Keratinocyte (primary cell): ENCODE data around the gene TMEM135.

Experiments
- EZH2 ChIP-seq: IDR thresholded peaks from one replicate; pipeline ENCODE4 v1.6.1; 2012; ENCODE audit warnings: inconsistent platforms, mild to moderate bottlenecking, low read length, moderate library complexity
- TF ChIP-seq, protein P1 (sequence below), 3 experiments: IDR thresholded peaks in 1 of 3; conservative IDR thresholded peaks in 1 of 3; optimal IDR thresholded peaks in 1 of 3; 2 replicates in 2 of 3; 3 replicates in 1 of 3; pipeline versions ENCODE3 to v1.5.1; 2011; ENCODE audit warnings: low read length in 3 of 3, mild to moderate bottlenecking in 3 of 3, moderate library complexity in 2 of 3, control low read depth in 1 of 3, inconsistent platforms in 1 of 3; ENCODE audit not compliant: insufficient read depth in 2 of 3; ENCODE audit errors: extremely low read depth in 1 of 3

DNA sequence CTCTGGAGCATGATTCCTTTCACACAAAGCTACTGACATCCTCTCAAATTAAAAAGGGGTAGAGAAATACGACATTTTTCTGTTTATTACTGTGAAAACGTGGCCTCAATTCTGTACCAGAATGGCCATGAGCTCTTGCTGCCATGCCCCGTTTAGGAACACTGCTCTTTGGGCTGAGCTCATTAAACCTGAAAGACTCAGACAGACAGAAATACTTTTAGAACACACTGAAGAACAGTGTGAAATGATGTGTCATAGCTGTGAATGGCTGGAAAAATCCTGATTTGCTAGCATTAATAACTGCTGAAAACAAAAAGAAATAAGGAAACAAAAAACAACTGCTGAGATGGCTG is 32.2 kb upstream of the TMEM135 start:
- TF ChIP-seq, protein P1, sequence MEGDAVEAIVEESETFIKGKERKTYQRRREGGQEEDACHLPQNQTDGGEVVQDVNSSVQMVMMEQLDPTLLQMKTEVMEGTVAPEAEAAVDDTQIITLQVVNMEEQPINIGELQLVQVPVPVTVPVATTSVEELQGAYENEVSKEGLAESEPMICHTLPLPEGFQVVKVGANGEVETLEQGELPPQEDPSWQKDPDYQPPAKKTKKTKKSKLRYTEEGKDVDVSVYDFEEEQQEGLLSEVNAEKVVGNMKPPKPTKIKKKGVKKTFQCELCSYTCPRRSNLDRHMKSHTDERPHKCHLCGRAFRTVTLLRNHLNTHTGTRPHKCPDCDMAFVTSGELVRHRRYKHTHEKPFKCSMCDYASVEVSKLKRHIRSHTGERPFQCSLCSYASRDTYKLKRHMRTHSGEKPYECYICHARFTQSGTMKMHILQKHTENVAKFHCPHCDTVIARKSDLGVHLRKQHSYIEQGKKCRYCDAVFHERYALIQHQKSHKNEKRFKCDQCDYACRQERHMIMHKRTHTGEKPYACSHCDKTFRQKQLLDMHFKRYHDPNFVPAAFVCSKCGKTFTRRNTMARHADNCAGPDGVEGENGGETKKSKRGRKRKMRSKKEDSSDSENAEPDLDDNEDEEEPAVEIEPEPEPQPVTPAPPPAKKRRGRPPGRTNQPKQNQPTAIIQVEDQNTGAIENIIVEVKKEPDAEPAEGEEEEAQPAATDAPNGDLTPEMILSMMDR (optimal IDR thresholded peaks at IDR 0.05 in 1 of 3, IDR thresholded peaks at IDR 0.05 in 1 of 3, conservative IDR thresholded peaks at IDR 0.05 in 1 of 3; ENCODE audit: extremely low read depth in 1 of 3, insufficient read depth in 2 of 3, low read length in 3 of 3) = no peak
- no peak for TF ChIP-seq EZH2
